Upper lobe of left lung (tissue), 6 donors: ENCODE results near the gene CCDC149. TPM values are rescaled to one million over a fixed set of nuclear protein-coding genes. Genes with fewer than 3 reads are reported as not detected.

Experiments
- ATAC-seq, 2 donors: fragments of 200-7000 bp; cut with Tn5 transposase; one replicate each; pipeline ENCODE4 v1.9.1; 2022; ENCODE audit warnings: mild to moderate bottlenecking in 2 of 2, moderate library complexity in 2 of 2; ENCODE audit not compliant: low FRiP score in 2 of 2
- DNase-seq, 2 donors: peaks; one replicate each; pipeline ENCODE4 v3.0.0-alpha.2; 2019 to 2020
- H3K27ac ChIP-seq, 4 donors: fragments of 200-600 bp; sonication (generic); one replicate each; pipeline ENCODE4 v1.5.1; 2016 to 2019
- H3K27me3 ChIP-seq, 4 donors: fragments of 200-600 bp; sonication (generic); one replicate each; pipeline ENCODE4 v1.5.1; 2017 to 2019
- H3K36me3 ChIP-seq, 4 donors: fragments of 200-600 bp; sonication (generic); one replicate each; pipeline ENCODE4 v1.5.1; 2016 to 2019
- H3K4me1 ChIP-seq, 4 donors: fragments of 200-600 bp; sonication (generic); one replicate each; pipeline ENCODE4 v1.5.1; 2018 to 2019
- H3K4me3 ChIP-seq, 4 donors: fragments of 200-600 bp; sonication (generic); one replicate each; pipeline ENCODE4 v1.5.1; 2017 to 2019; ENCODE audit warnings: mild to moderate bottlenecking in 2 of 4, moderate library complexity in 1 of 4
- H3K9me3 ChIP-seq, 4 donors: fragments of 200-600 bp; sonication (generic); one replicate each; pipeline ENCODE4 v1.5.1; 2018 to 2019
- CTCF ChIP-seq, 6 experiments: fragments of 450-650 bp in 4 of 6; fragments of 200-600 bp in 2 of 6; sonication (generic) in 2 of 6; IDR thresholded peaks; one replicate each; pipeline ENCODE4 v1.5.1; 2016 to 2019; ENCODE audit warnings: antibody characterized with exemption in 6 of 6
- EP300 ChIP-seq, 4 donors: sonication (generic); formaldehyde crosslinking; IDR thresholded peaks; one replicate each; pipeline ENCODE4 v1.5.1; 2017; ENCODE audit warnings: antibody characterized with exemption in 4 of 4, control low read depth in 2 of 4
- POLR2A ChIP-seq, 4 donors: fragments of 450-650 bp; IDR thresholded peaks; one replicate each; pipeline ENCODE4 v1.5.1; 2016 to 2017; ENCODE audit warnings: antibody characterized with exemption in 4 of 4, mild to moderate bottlenecking in 2 of 4
- POLR2AphosphoS5 ChIP-seq, 2 donors: sonication (generic); formaldehyde crosslinking; IDR thresholded peaks; one replicate each; pipeline ENCODE4 v1.5.1; 2017; ENCODE audit warnings: antibody characterized with exemption in 2 of 2
- WGBS, 2 donors: methylation state at CpG; one replicate each; pipeline ENCODE4 v1.1.5; 2017 to 2018; 5-methylcytosine and 5-hydroxymethylcytosine counted together
- total RNA-seq, 6 donors: library from RNA; depleted of rRNA in 4 of 6; stranded (reverse); fragments of >200 nt in 4 of 6; gene quantifications; one replicate each; pipeline versions ENCODE4 v1.1.0 to v1.2.1, GENCODE V29; 2016 to 2021
- donor health status: DM: no; HTN: no; CAD: no; lungs with moderate emphysema.
- donor health status: DM: no; HTN: yes; CAD: no; lungs with severe emphysema.

CCDC149 gene
- total RNA-seq, 6 donors from 2014 or later: 13.4 to 31.3 (median 22.3) TPM

- Histone ChIP-seq H3K27ac (no peak overlapping the region), H3K4me1 (no peaks in the 10 kb centered on the region), H3K9me3 (no peaks in the 10 kb centered on the region), H3K4me3 (no peak overlapping the region), H3K36me3 (peaks cover 0 to 8% (median 0%) of the 10 kb centered on the region in 4 donors), H3K27me3 (no peaks in the 10 kb centered on the region)
- WGBS, 2 donors: 71 to 85% methylated on average over 3 of the region's 3 CpGs
- ATAC-seq: no peak
- TF ChIP-seq EP300 (IDR thresholded peaks at IDR 0.05) (no peak), CTCF (IDR thresholded peaks at IDR 0.05) (no peak)
- DNase-seq: no peak
These were observed 26.2 kb downstream of the CCDC149 start for GRCh38 chr4:24886596-24886995.

GRCh38 chr4:24885342-24885741 lies 27.5 kb downstream of the CCDC149 start:
- H3K4me3 ChIP-seq: no peak overlapping the region
- TF ChIP-seq EP300 (IDR thresholded peaks at IDR 0.05) (no peak), CTCF (IDR thresholded peaks at IDR 0.05) (no peak), POLR2AphosphoS5 (IDR thresholded peaks at IDR 0.05) (no peak), POLR2A (IDR thresholded peaks at IDR 0.05) (no peak)
- H3K36me3 ChIP-seq: peaks cover 0 to 2% (median 0%) of the 10 kb centered on the region in 4 donors
- no peaks in the 10 kb centered on the region for H3K4me1 ChIP-seq
- 92 to 94% methylated on average over 8 of the region's 8 CpGs for WGBS, 2 donors
- no peaks in the 10 kb centered on the region for H3K9me3 ChIP-seq
- H3K27me3 ChIP-seq: no peaks in the 10 kb centered on the region
- ATAC-seq (peak in 1 of 2 donors; percentile 15), DNase-seq (no peak)
- no peak overlapping the region for H3K27ac ChIP-seq

- ATAC-seq: no peak
- 85 to 91% methylated on average over 8 of the region's 8 CpGs for WGBS, 2 donors
These were observed 27.9 kb downstream of the CCDC149 start for GRCh38 chr4:24884902-24885301.

GRCh38 chr4:24881508-24882196 lies 31.2 kb downstream of the CCDC149 start:
- ATAC-seq: no peak

More at GRCh38 chr4:24884902-24885301, 27.9 kb downstream of the CCDC149 start:
- H3K9me3 ChIP-seq: no peaks in the 10 kb centered on the region
- TF ChIP-seq POLR2AphosphoS5 (IDR thresholded peaks at IDR 0.05): no peak
- no peak for TF ChIP-seq EP300 (IDR thresholded peaks at IDR 0.05)
- no peaks in the 10 kb centered on the region for H3K27me3 ChIP-seq
- no peak overlapping the region for H3K27ac ChIP-seq
- H3K4me3 ChIP-seq: no peak overlapping the region
- H3K36me3 ChIP-seq: no peaks in the 10 kb centered on the region
- H3K4me1 ChIP-seq: no peaks in the 10 kb centered on the region
- no peak for DNase-seq

GRCh38 chr4:24880186-24880585 lies 32.7 kb downstream of the CCDC149 start:
- DNase-seq (no peak), ATAC-seq (no peak)
- Histone ChIP-seq H3K36me3 (peaks cover 0 to 4% (median 0%) of the 10 kb centered on the region in 4 donors), H3K4me3 (no peak overlapping the region), H3K27me3 (no peaks in the 10 kb centered on the region), H3K4me1 (no peaks in the 10 kb centered on the region), H3K9me3 (no peaks in the 10 kb centered on the region), H3K27ac (no peak overlapping the region)
- TF ChIP-seq POLR2AphosphoS5 (IDR thresholded peaks at IDR 0.05) (no peak), CTCF (IDR thresholded peaks at IDR 0.05) (no peak), EP300 (IDR thresholded peaks at IDR 0.05) (no peak), POLR2A (IDR thresholded peaks at IDR 0.05) (no peak)
- 85 to 89% methylated on average over 8 of the region's 8 CpGs for whole genome bisulfite sequencing, 2 donors

More at GRCh38 chr4:24881508-24882196, 31.2 kb downstream of the CCDC149 start:
- H3K27ac ChIP-seq: no peak overlapping the region
- 74 to 77% methylated on average over 3 of the region's 3 CpGs for WGBS, 2 donors
- H3K4me1 ChIP-seq: no peaks in the 10 kb centered on the region
- no peaks in the 10 kb centered on the region for H3K9me3 ChIP-seq
- TF ChIP-seq POLR2AphosphoS5 (IDR thresholded peaks at IDR 0.05) (no peak), CTCF (IDR thresholded peaks at IDR 0.05) (no peak), POLR2A (IDR thresholded peaks at IDR 0.05) (no peak)
- DNase-seq: no peak
- no peak overlapping the region for H3K4me3 ChIP-seq
- H3K27me3 ChIP-seq: no peaks in the 10 kb centered on the region
- no peaks in the 10 kb centered on the region for H3K36me3 ChIP-seq
